Endodermal cell (in vitro differentiated cells): ENCODE results near the gene STIM1. TPM values are rescaled to one million over a fixed set of nuclear protein-coding genes. Genes with fewer than 3 reads are reported as not detected.

Experiments used
- DNase-seq: peaks from one replicate; pipeline ENCODE4 v3.0.0-alpha.2; 2017
- H3K27ac ChIP-seq: 2 replicates; pipeline ENCODE4 v1.5.1; 2013; ENCODE audit warnings: mild to moderate bottlenecking, low read depth, low read length, moderate library complexity
- H3K27me3 ChIP-seq: 2 replicates; pipeline ENCODE4 v1.6.1; 2013; ENCODE audit warnings: mild to moderate bottlenecking, low read length, moderate library complexity; ENCODE audit not compliant: insufficient read depth, control insufficient read depth, poor library complexity, severe bottlenecking
- H3K36me3 ChIP-seq: 2 replicates; pipeline ENCODE4 v1.7.0; 2013; ENCODE audit warnings: mild to moderate bottlenecking, low read length, moderate library complexity; ENCODE audit not compliant: control insufficient read depth, insufficient read depth
- H3K4me1 ChIP-seq: one replicate; pipeline ENCODE4 v1.7.0; 2013; ENCODE audit warnings: low read length; ENCODE audit not compliant: control insufficient read depth, insufficient read depth
- H3K4me3 ChIP-seq: 2 replicates; pipeline ENCODE4 v1.5.1; 2013; ENCODE audit warnings: mild to moderate bottlenecking, low read length, moderate library complexity
- H3K9ac ChIP-seq: 2 replicates; pipeline ENCODE4 v1.6.1; 2013; ENCODE audit warnings: mild to moderate bottlenecking, low read length, moderate library complexity; ENCODE audit not compliant: poor library complexity, severe bottlenecking; ENCODE audit errors: extremely low read depth
- H3K9me3 ChIP-seq: 2 replicates; pipeline ENCODE4 v1.6.1; 2013; ENCODE audit warnings: mild to moderate bottlenecking, low read length, moderate library complexity; ENCODE audit not compliant: control insufficient read depth
- H3K27ac Mint-ChIP-seq: 2 replicates; pipeline ENCODE4 v1.8.0; 2020; ENCODE audit warnings: mixed read lengths
- H3K27me3 Mint-ChIP-seq: 2 replicates; pipeline ENCODE4 v1.8.0; 2021; ENCODE audit warnings: mild to moderate bottlenecking, mixed read lengths; ENCODE audit not compliant: insufficient read depth
- H3K36me3 Mint-ChIP-seq: 2 replicates; pipeline ENCODE4 v1.8.0; 2020; ENCODE audit warnings: low read depth, mixed read lengths
- H3K4me1 Mint-ChIP-seq: 2 replicates; pipeline ENCODE4 v1.8.0; 2020; ENCODE audit warnings: mixed read lengths
- H3K4me3 Mint-ChIP-seq: 2 replicates; pipeline ENCODE4 v1.8.0; 2020; ENCODE audit warnings: mild to moderate bottlenecking, moderate library complexity, mixed read lengths
- H3K9me3 Mint-ChIP-seq: 2 replicates; pipeline ENCODE4 v1.8.0; 2020; ENCODE audit warnings: mild to moderate bottlenecking, mixed read lengths
- CTCF ChIP-seq: fragments of 200-600 bp; sonication (generic); conservative IDR thresholded peaks from 2 replicates; pipeline ENCODE4 v1.5.0; 2021; ENCODE audit warnings: antibody characterized with exemption, mild to moderate bottlenecking
- WGBS, 2 experiments: methylation state at CpG; one replicate each; pipeline versions ENCODE4 v1.1.5 to v1.1.7; 2013; ENCODE audit warnings: missing lambda C conversion rate in 2 of 2, mixed read lengths in 1 of 2; ENCODE audit not compliant: insufficient coverage in 1 of 2, insufficient read length in 1 of 2; 5-methylcytosine and 5-hydroxymethylcytosine counted together
- total RNA-seq, 2 donors: library from RNA; stranded (reverse); fragmentation: NEBNext Ultra II Directional in 1 of 2; extraction: Animal tissue kit (Norgen Biotek cat#: 25700) in 1 of 2; gene quantifications; 2 replicates in 1 of 2; 3 replicates in 1 of 2; pipeline ENCODE4 v1.2.1, GENCODE V29; 2021

Gene STIM1
- total RNA-seq, 2 donors from 2014 or later = 20.9 to 27.9 TPM

DNA sequence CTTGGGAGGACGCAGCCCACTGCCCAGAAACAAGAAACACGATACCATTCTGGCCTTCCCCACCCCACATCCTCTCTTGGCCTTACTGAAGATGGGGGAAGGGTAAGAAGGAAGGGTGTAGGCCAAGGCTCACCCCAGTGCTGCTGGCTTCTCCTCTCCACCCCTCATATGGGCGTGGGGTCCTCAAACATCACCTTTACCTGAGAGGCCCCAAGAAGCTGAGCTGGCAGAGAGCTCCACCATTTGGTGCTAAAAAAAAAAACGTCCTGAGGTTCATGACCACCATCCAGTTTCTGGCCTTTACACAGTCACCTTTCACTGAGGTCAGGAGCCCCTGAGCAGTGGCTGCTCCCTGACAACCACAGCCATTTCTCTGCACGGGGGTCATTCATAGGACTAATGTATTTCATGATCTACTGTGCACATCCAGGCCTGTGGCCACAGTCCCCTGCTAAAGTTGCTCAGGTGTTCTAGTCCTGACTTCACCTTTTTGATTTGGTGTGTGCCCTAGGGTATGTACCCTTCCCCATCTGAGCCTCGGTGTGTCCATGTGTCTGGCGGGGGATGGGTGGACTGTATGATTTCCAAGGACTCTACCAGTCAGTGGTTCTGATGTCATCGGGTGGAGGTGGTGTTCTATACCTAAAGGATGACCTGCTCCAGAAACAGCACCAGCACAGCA, 29.9 kb upstream of the STIM1 start:
- Mint-ChIP-seq H3K27me3 (no peaks in the 10 kb centered on the region), H3K27ac (peak overlapping the region; percentile 55), H3K36me3 (peaks cover 42% of the 10 kb centered on the region), H3K9me3 (no peaks in the 10 kb centered on the region), H3K4me1 (peaks cover 1% of the 10 kb centered on the region), H3K4me3 (no peak overlapping the region)
- peaks cover 36% of the 10 kb centered on the region for H3K36me3 ChIP-seq
- H3K27ac ChIP-seq = no peak overlapping the region
- WGBS, 2 experiments = 73 to 74% methylated on average over 6 of the region's 8 CpGs
- no peak overlapping the region for H3K9ac ChIP-seq
- TF ChIP-seq CTCF = no peak
- H3K4me3 ChIP-seq = no peak overlapping the region
- H3K27me3 ChIP-seq = no peaks in the 10 kb centered on the region
- no peaks in the 10 kb centered on the region for H3K4me1 ChIP-seq
- H3K9me3 ChIP-seq = no peaks in the 10 kb centered on the region
- no peak for DNase-seq

DNA sequence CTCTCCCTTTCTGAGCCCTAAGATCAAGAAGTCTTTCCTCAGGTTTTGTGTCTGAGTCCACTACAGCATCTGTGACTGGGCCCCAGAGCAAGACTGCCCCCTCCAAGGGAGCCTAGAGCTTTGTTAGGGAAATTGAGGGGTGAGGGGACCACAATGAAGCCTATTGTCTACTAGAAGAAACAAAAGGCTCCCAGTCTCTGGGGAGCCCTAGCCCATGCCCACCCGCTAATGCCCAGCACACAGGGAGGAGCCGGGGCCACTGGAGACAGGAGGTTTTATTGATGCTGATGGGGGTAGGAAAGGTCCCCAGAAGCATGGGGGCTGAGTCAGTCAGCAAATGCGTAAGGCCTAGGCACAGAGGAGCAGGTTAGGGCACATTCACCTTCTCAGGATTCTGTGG, 28.7 kb upstream of the STIM1 start:
- H3K4me1 ChIP-seq = no peaks in the 10 kb centered on the region
- Mint-ChIP-seq H3K4me3 (no peak overlapping the region), H3K27me3 (no peaks in the 10 kb centered on the region), H3K27ac (peak overlapping the region; percentile 64), H3K36me3 (peaks cover 45% of the 10 kb centered on the region), H3K4me1 (peaks cover 4% of the 10 kb centered on the region), H3K9me3 (no peaks in the 10 kb centered on the region)
- H3K9me3 ChIP-seq = no peaks in the 10 kb centered on the region
- no peak for DNase-seq
- no peak overlapping the region for H3K4me3 ChIP-seq
- peaks cover 47% of the 10 kb centered on the region for H3K36me3 ChIP-seq
- H3K9ac ChIP-seq = no peak overlapping the region
- TF ChIP-seq CTCF = no peak
- WGBS, 2 experiments = 89 to 92% methylated on average over 1 to 3 of the region's 3 CpGs
- peak overlapping the region; percentile 36 for H3K27ac ChIP-seq
- H3K27me3 ChIP-seq = no peaks in the 10 kb centered on the region

- H3K27ac ChIP-seq = no peak overlapping the region
- WGBS, 2 experiments = 95 to 96% methylated on average over 27 to 35 of the region's 35 CpGs
- H3K9me3 Mint-ChIP-seq = no peaks in the 10 kb centered on the region
- H3K27me3 ChIP-seq = no peaks in the 10 kb centered on the region
- H3K4me3 Mint-ChIP-seq = no peak overlapping the region
- H3K9ac ChIP-seq = no peak overlapping the region
- H3K27me3 Mint-ChIP-seq = no peaks in the 10 kb centered on the region
- no peak for TF ChIP-seq CTCF
- DNase-seq = no peak
- peaks cover 5% of the 10 kb centered on the region for H3K4me1 Mint-ChIP-seq
- no peaks in the 10 kb centered on the region for H3K9me3 ChIP-seq
- H3K27ac Mint-ChIP-seq = no peak overlapping the region
- H3K36me3 ChIP-seq = peaks cover 55% of the 10 kb centered on the region
- H3K4me1 ChIP-seq = no peaks in the 10 kb centered on the region
- peaks cover 45% of the 10 kb centered on the region for H3K36me3 Mint-ChIP-seq
- H3K4me3 ChIP-seq = no peak overlapping the region
These were observed 27.9 kb upstream of the STIM1 start for GRCh38 chr11:3827434-3828186.
